Astrocyte (in vitro differentiated cells and primary cell): ENCODE results near the gene CLEC16A. TPM values are rescaled to one million over a fixed set of nuclear protein-coding genes. Genes with fewer than 3 reads are reported as not detected.
A peak's percentile ranks its signal among the peaks of the same experiment; 100 is the strongest.

Experiments used
- DNase-seq: peaks from one replicate; pipeline ENCODE4 v3.0.0-alpha.2; 2010; ENCODE audit warnings: low read depth
- FAIRE-seq: peaks from 2 replicates; lab custom pipeline; 2011; peaks lifted over from hg19 to GRCh38; lab: Jason Lieb, UNC
- H2AFZ ChIP-seq: 2 replicates; pipeline ENCODE4 v1.6.0; 2012; ENCODE audit warnings: low read depth, low read length, inconsistent platforms
- H3K27ac ChIP-seq: 2 replicates; pipeline ENCODE4 v1.5.1; 2011; ENCODE audit warnings: low read depth, low read length, inconsistent platforms
- H3K27me3 ChIP-seq: 2 replicates; pipeline ENCODE4 v1.6.0; 2011; ENCODE audit warnings: low read length, inconsistent platforms; ENCODE audit not compliant: insufficient read depth
- H3K36me3 ChIP-seq: 2 replicates; pipeline ENCODE4 v1.5.1; 2011; ENCODE audit warnings: low read length, inconsistent platforms; ENCODE audit not compliant: insufficient read depth
- H3K4me1 ChIP-seq: 2 replicates; pipeline ENCODE4 v1.5.1; 2011; ENCODE audit warnings: low read length, inconsistent platforms; ENCODE audit not compliant: insufficient read depth
- H3K4me2 ChIP-seq: 2 replicates; pipeline ENCODE4 v1.6.0; 2012; ENCODE audit warnings: low read length, inconsistent platforms
- H3K4me3 ChIP-seq: 2 replicates; pipeline ENCODE4 v1.5.1; 2011; ENCODE audit warnings: low read depth, mild to moderate bottlenecking, low read length, inconsistent platforms; ENCODE audit not compliant: insufficient read depth
- H3K79me2 ChIP-seq: 2 replicates; pipeline ENCODE4 v1.6.0; 2012; ENCODE audit warnings: mild to moderate bottlenecking, low read length, inconsistent platforms; ENCODE audit not compliant: insufficient read depth
- H3K9ac ChIP-seq: 2 replicates; pipeline ENCODE4 v1.6.0; 2012; ENCODE audit warnings: mild to moderate bottlenecking, low read length, inconsistent platforms
- H3K9me3 ChIP-seq: 2 replicates; pipeline ENCODE4 v1.5.1; 2012; ENCODE audit warnings: low read depth, mild to moderate bottlenecking, low read length, inconsistent platforms; ENCODE audit not compliant: insufficient read depth
- H4K20me1 ChIP-seq: 2 replicates; pipeline ENCODE4 v1.6.0; 2012; ENCODE audit warnings: low read length, inconsistent platforms; ENCODE audit not compliant: insufficient read depth
- H3K27ac Mint-ChIP-seq: one replicate; pipeline ENCODE4 v1.8.0; 2021; ENCODE audit warnings: mild to moderate bottlenecking, mixed read lengths; ENCODE audit not compliant: unreplicated experiment
- H3K27me3 Mint-ChIP-seq: one replicate; pipeline ENCODE4 v1.8.0; 2021; ENCODE audit warnings: low read depth, mixed read lengths; ENCODE audit not compliant: unreplicated experiment
- H3K36me3 Mint-ChIP-seq: one replicate; pipeline ENCODE4 v1.8.0; 2021; ENCODE audit warnings: low read depth, mixed read lengths; ENCODE audit not compliant: unreplicated experiment
- H3K4me1 Mint-ChIP-seq: one replicate; pipeline ENCODE4 v1.8.0; 2021; ENCODE audit warnings: low read depth, mixed read lengths; ENCODE audit not compliant: unreplicated experiment
- H3K4me3 Mint-ChIP-seq: one replicate; pipeline ENCODE4 v1.8.0; 2021; ENCODE audit warnings: mild to moderate bottlenecking, moderate library complexity, mixed read lengths; ENCODE audit not compliant: unreplicated experiment
- H3K9me3 Mint-ChIP-seq: one replicate; pipeline ENCODE4 v1.8.0; 2021; ENCODE audit warnings: mild to moderate bottlenecking, mixed read lengths; ENCODE audit not compliant: unreplicated experiment
- EZH2 ChIP-seq: IDR thresholded peaks from 2 replicates; pipeline ENCODE4 v1.6.1; 2012; ENCODE audit warnings: mild to moderate bottlenecking, low read length, inconsistent platforms; ENCODE audit not compliant: insufficient read depth
- total RNA-seq: library from RNA; stranded (reverse); gene quantifications from 2 replicates; pipeline ENCODE4 v1.2.1, GENCODE V29; 2021
- TF ChIP-seq, protein P1 (sequence below): IDR thresholded peaks from 2 replicates; pipeline ENCODE4 v1.5.1; 2011; ENCODE audit warnings: low read depth, mild to moderate bottlenecking, inconsistent platforms, low read length, moderate library complexity; ENCODE audit not compliant: insufficient read depth

Gene CLEC16A
- total RNA-seq, 1 donor from 2014 or later = 31.7 TPM

DNA sequence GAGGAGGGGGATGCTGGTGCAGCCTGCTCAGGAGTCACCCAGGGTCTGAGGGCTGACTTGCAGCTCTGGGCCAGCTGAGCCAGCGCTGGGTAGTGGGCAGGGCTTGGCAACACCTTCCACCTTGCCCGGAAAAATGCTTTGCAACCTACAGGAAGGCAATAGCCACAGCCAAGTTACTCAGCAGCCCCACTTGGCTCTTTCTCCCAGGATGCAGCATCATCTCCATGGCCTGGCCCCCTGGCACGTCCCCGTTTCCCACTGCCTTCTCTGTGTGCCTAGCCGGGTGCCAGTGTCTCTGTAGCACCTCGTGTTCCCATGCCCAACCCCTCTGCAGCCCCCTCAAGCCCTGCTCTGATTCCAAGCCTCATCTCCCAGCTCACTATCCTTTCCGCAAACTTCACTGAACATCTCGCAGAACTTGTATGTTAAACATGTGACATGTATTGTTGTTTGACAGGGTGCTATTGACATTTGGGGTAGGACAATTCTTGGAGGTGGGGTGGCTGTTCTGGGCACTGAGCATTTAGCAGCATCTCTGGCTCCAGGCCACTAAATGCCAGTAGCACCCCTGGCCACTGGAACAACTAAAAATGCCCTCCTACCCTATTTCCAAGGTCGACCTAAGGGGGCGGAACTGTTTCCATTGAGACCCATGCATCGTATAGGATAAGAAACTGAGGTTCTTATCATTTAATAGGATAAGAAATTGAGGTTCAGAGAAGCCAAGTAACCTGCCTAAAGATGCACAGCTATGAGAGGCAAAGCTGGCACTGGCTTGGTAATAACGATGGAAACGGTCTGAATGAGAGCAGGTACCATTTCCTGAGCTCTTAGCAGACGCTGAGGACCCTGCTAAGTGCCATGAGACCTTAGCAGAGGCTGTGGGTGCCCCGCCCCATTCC, 14.3 kb upstream of the CLEC16A start:
- Histone ChIP-seq H2AFZ (no peak overlapping the region), H3K27me3 (no peaks in the 10 kb centered on the region), H3K36me3 (peaks cover 14% of the 10 kb centered on the region), H3K79me2 (peaks cover 29% of the 10 kb centered on the region), H3K4me2 (no peak overlapping the region), H3K9me3 (no peaks in the 10 kb centered on the region), H3K27ac (no peak overlapping the region), H3K4me1 (peaks cover 3% of the 10 kb centered on the region), H3K9ac (no peak overlapping the region), H4K20me1 (peaks cover 66% of the 10 kb centered on the region), H3K4me3 (no peak overlapping the region)
- DNase-seq (peak; percentile 36), FAIRE-seq (no peak)
- Mint-ChIP-seq H3K9me3 (peaks cover 2% of the 10 kb centered on the region), H3K4me1 (peaks cover 11% of the 10 kb centered on the region), H3K27me3 (no peaks in the 10 kb centered on the region), H3K4me3 (no peak overlapping the region), H3K27ac (no peak overlapping the region), H3K36me3 (peaks cover 20% of the 10 kb centered on the region)
- TF ChIP-seq EZH2 = no peak
- TF ChIP-seq, protein P1, sequence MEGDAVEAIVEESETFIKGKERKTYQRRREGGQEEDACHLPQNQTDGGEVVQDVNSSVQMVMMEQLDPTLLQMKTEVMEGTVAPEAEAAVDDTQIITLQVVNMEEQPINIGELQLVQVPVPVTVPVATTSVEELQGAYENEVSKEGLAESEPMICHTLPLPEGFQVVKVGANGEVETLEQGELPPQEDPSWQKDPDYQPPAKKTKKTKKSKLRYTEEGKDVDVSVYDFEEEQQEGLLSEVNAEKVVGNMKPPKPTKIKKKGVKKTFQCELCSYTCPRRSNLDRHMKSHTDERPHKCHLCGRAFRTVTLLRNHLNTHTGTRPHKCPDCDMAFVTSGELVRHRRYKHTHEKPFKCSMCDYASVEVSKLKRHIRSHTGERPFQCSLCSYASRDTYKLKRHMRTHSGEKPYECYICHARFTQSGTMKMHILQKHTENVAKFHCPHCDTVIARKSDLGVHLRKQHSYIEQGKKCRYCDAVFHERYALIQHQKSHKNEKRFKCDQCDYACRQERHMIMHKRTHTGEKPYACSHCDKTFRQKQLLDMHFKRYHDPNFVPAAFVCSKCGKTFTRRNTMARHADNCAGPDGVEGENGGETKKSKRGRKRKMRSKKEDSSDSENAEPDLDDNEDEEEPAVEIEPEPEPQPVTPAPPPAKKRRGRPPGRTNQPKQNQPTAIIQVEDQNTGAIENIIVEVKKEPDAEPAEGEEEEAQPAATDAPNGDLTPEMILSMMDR = no peak

DNA sequence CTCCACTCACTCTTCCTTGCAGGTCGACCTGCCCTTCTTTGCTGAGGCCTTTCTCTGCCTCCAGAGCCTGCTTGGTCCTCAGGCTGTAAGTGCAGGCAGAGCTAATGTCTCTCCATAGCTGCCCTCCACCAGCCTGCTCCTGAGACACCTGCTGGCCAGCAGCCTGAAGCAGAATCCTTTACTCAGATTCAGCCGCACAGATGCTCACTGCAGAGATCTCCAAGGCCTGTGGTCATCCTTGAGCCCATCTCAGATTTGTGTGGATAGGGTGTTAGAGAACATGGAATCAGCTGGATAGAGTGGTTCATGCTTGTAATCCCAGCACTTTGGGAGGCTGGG, 13.6 kb upstream of the CLEC16A start:
- Histone ChIP-seq H3K9ac (no peak overlapping the region), H3K27ac (no peak overlapping the region), H3K9me3 (no peaks in the 10 kb centered on the region), H3K4me1 (peaks cover 3% of the 10 kb centered on the region), H3K4me2 (no peak overlapping the region), H3K27me3 (no peaks in the 10 kb centered on the region), H2AFZ (no peak overlapping the region), H3K79me2 (peaks cover 34% of the 10 kb centered on the region), H3K36me3 (peaks cover 12% of the 10 kb centered on the region), H3K4me3 (no peak overlapping the region), H4K20me1 (peaks cover 69% of the 10 kb centered on the region)
- Mint-ChIP-seq H3K4me1 (peaks cover 11% of the 10 kb centered on the region), H3K9me3 (no peaks in the 10 kb centered on the region), H3K27me3 (no peaks in the 10 kb centered on the region), H3K36me3 (peaks cover 21% of the 10 kb centered on the region), H3K4me3 (no peak overlapping the region), H3K27ac (no peak overlapping the region)
- TF ChIP-seq, protein P1 = no peak
- TF ChIP-seq EZH2 = no peak
- DNase-seq (no peak), FAIRE-seq (no peak)

DNA sequence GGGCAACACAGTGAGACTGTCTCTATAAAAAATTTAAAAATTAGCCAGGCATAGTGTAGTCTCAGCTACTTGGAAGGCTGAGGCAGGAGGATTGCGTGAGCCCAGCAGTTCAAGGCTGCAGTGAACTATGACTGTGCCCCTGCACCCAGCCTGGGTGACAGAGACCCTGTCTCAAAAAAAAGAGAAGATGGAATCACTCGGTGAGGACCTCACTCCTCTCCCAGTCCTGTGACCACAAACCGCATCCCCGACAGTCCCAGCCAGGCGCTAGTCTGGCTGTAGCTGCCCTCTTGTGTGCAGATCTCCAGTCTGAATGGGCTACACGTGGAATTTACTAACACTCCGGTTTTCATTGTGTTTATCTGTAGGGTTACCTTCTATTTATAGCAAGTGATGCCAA, 13.2 kb upstream of the CLEC16A start:
- Histone ChIP-seq H3K9ac (no peak overlapping the region), H4K20me1 (peaks cover 69% of the 10 kb centered on the region), H3K9me3 (no peaks in the 10 kb centered on the region), H2AFZ (no peak overlapping the region), H3K79me2 (peaks cover 37% of the 10 kb centered on the region), H3K4me1 (peaks cover 3% of the 10 kb centered on the region), H3K4me2 (no peak overlapping the region), H3K4me3 (no peak overlapping the region), H3K27me3 (no peaks in the 10 kb centered on the region), H3K27ac (no peak overlapping the region), H3K36me3 (peaks cover 12% of the 10 kb centered on the region)
- Mint-ChIP-seq H3K36me3 (peaks cover 25% of the 10 kb centered on the region), H3K4me1 (peaks cover 11% of the 10 kb centered on the region), H3K9me3 (no peaks in the 10 kb centered on the region), H3K4me3 (no peak overlapping the region), H3K27ac (peak overlapping the region; percentile 58), H3K27me3 (no peaks in the 10 kb centered on the region)
- FAIRE-seq (no peak), DNase-seq (no peak)
- TF ChIP-seq, protein P1 = no peak
- TF ChIP-seq EZH2 = no peak
